Immature natural killer cell (primary cell): Measurements from ENCODE around the gene ASCC2. TPM values are rescaled to one million over a fixed set of nuclear protein-coding genes. Genes with fewer than 3 reads are reported as not detected.
"Not testable (repeated sequence)": the region's sequence is repeated elsewhere in the genome, so short reads cannot be mapped to it uniquely, and the experiment has no call there.

Experiments
- DNase-seq, 3 donors: peaks; one replicate each; pipeline ENCODE4 v3.0.0; 2022; ENCODE audit warnings: mixed read lengths in 1 of 3
- H3K27ac Mint-ChIP-seq, 6 donors: one replicate each; pipeline ENCODE4 v1.8.0; 2020; ENCODE audit warnings: mixed read lengths in 6 of 6, mild to moderate bottlenecking in 5 of 6, inconsistent platforms in 4 of 6, moderate library complexity in 3 of 6
- H3K27me3 Mint-ChIP-seq, 3 donors: one replicate each; pipeline ENCODE4 v1.8.0; 2020 to 2021; ENCODE audit warnings: low read depth in 3 of 3, mild to moderate bottlenecking in 3 of 3, mixed read lengths in 3 of 3, moderate library complexity in 3 of 3, inconsistent platforms in 1 of 3
- H3K36me3 Mint-ChIP-seq, 3 donors: one replicate each; pipeline ENCODE4 v1.8.0; 2020; ENCODE audit warnings: mixed read lengths in 3 of 3, inconsistent platforms in 2 of 3, mild to moderate bottlenecking in 2 of 3
- H3K4me1 Mint-ChIP-seq, 2 donors: one replicate each; pipeline ENCODE4 v1.8.0; 2020; ENCODE audit warnings: inconsistent platforms in 2 of 2, mild to moderate bottlenecking in 2 of 2, mixed read lengths in 2 of 2, moderate library complexity in 1 of 2
- H3K4me3 Mint-ChIP-seq, 5 donors: one replicate each; pipeline ENCODE4 v1.8.0; 2020; ENCODE audit warnings: mild to moderate bottlenecking in 5 of 5, mixed read lengths in 5 of 5, inconsistent platforms in 3 of 5, moderate library complexity in 3 of 5
- H3K9me3 Mint-ChIP-seq, 6 donors: one replicate each; pipeline ENCODE4 v1.8.0; 2020; ENCODE audit warnings: mild to moderate bottlenecking in 6 of 6, mixed read lengths in 6 of 6, inconsistent platforms in 4 of 6, moderate library complexity in 3 of 6
- polyA plus RNA-seq, 3 donors: library from polyadenylated mRNA; unstranded; fragments of 300-500 nt; fragmentation: Illumina TruSeq; gene quantifications; one replicate each; pipeline ENCODE4 v1.2.3, GENCODE V29; 2021

ASCC2 gene
- polyA plus RNA-seq, 3 donors from 2014 or later: 31.2 to 70.8 (median 40.8) TPM

GRCh38 chr22:29765905-29766631, 72.0 kb downstream of the ASCC2 start:
- H3K9me3 Mint-ChIP-seq: no peaks in the 10 kb centered on the region
- H3K4me1 Mint-ChIP-seq: peaks cover 36 to 49% of the 10 kb centered on the region in 2 donors
- H3K27ac Mint-ChIP-seq: peak overlapping the region; percentile 94 to 99 (median 98)
- peaks cover 0 to 3% (median 0%) of the 10 kb centered on the region in 3 donors for H3K27me3 Mint-ChIP-seq
- H3K4me3 Mint-ChIP-seq: peak overlapping the region; percentile 98 to 100 (median 99)
- no peaks in the 10 kb centered on the region for H3K36me3 Mint-ChIP-seq
- DNase-seq: peak in 2 of 3 donors; percentile 3 to 4

GRCh38 chr22:29762263-29762662, 75.8 kb downstream of the ASCC2 start:
- Mint-ChIP-seq H3K4me3 (no peak overlapping the region), H3K27ac (no peak overlapping the region), H3K27me3 (peaks cover 0 to 3% (median 0%) of the 10 kb centered on the region in 3 donors), H3K4me1 (peaks cover 20 to 22% of the 10 kb centered on the region in 2 donors), H3K36me3 (no peaks in the 10 kb centered on the region), H3K9me3 (no peaks in the 10 kb centered on the region)
- DNase-seq: no peak

GRCh38 chr22:29758959-29759358, 79.1 kb downstream of the ASCC2 start:
- no peak for DNase-seq
- Mint-ChIP-seq H3K4me3 (no peak overlapping the region), H3K36me3 (no peaks in the 10 kb centered on the region), H3K27me3 (no peaks in the 10 kb centered on the region), H3K4me1 (peaks cover 0 to 4% of the 10 kb centered on the region in 2 donors), H3K9me3 (no peaks in the 10 kb centered on the region), H3K27ac (peak overlapping the region in 1 of 6 donors; percentile 36)

- no peaks in the 10 kb centered on the region for H3K36me3 Mint-ChIP-seq
- DNase-seq: no peak
- H3K9me3 Mint-ChIP-seq: no peaks in the 10 kb centered on the region
- H3K4me3 Mint-ChIP-seq: no peak overlapping the region
- peaks cover 0 to 4% of the 10 kb centered on the region in 2 donors for H3K4me1 Mint-ChIP-seq
- no peaks in the 10 kb centered on the region for H3K27me3 Mint-ChIP-seq
- H3K27ac Mint-ChIP-seq: no peak overlapping the region
These were observed 79.9 kb downstream of the ASCC2 start for GRCh38 chr22:29758068-29758622.

- no peak for DNase-seq
- no peaks in the 10 kb centered on the region for H3K36me3 Mint-ChIP-seq
- H3K4me1 Mint-ChIP-seq: peaks cover 1 to 4% of the 10 kb centered on the region in 2 donors
These were observed 81.0 kb downstream of the ASCC2 start for GRCh38 chr22:29757096-29757495.

GRCh38 chr22:29756341-29756740, 81.7 kb downstream of the ASCC2 start:
- Mint-ChIP-seq H3K27ac (no peak overlapping the region), H3K9me3 (no peaks in the 10 kb centered on the region), H3K36me3 (no peaks in the 10 kb centered on the region), H3K27me3 (no peaks in the 10 kb centered on the region), H3K4me1 (peaks cover 4 to 9% of the 10 kb centered on the region in 2 donors), H3K4me3 (no peak overlapping the region)
- DNase-seq: no peak

More at GRCh38 chr22:29757096-29757495, 81.0 kb downstream of the ASCC2 start:
- Mint-ChIP-seq H3K27me3 (no peaks in the 10 kb centered on the region), H3K4me3 (no peak overlapping the region), H3K27ac (no peak overlapping the region), H3K9me3 (no peaks in the 10 kb centered on the region)

- Mint-ChIP-seq H3K27me3 (no peaks in the 10 kb centered on the region), H3K4me1 (peaks cover 8 to 13% of the 10 kb centered on the region in 2 donors), H3K27ac (no peak overlapping the region), H3K36me3 (no peaks in the 10 kb centered on the region), H3K9me3 (no peaks in the 10 kb centered on the region), H3K4me3 (no peak overlapping the region)
- no peak for DNase-seq
These were observed 82.2 kb downstream of the ASCC2 start for GRCh38 chr22:29755889-29756288.

- H3K4me3 Mint-ChIP-seq, H3K9me3 Mint-ChIP-seq, H3K27me3 Mint-ChIP-seq, H3K36me3 Mint-ChIP-seq, DNase-seq: not testable (repeated sequence)
- H3K4me1 Mint-ChIP-seq: peaks cover 17 to 24% of the 10 kb centered on the region in 2 donors
- H3K27ac Mint-ChIP-seq: peak overlapping the region in 1 of 6 donors; percentile 55
These were observed 83.2 kb downstream of the ASCC2 start for GRCh38 chr22:29754658-29755395.

- Mint-ChIP-seq H3K36me3 (peaks cover 0 to 7% (median 0%) of the 10 kb centered on the region in 3 donors), H3K27ac (peak overlapping the region in 1 of 6 donors; percentile 53), H3K4me1 (peaks cover 17 to 29% of the 10 kb centered on the region in 2 donors), H3K27me3 (peaks cover 0 to 2% (median 0%) of the 10 kb centered on the region in 3 donors), H3K4me3 (no peak overlapping the region), H3K9me3 (no peaks in the 10 kb centered on the region)
- DNase-seq: no peak
These were observed 84.0 kb downstream of the ASCC2 start for GRCh38 chr22:29753808-29754657.

GRCh38 chr22:29751669-29752068, 86.4 kb downstream of the ASCC2 start:
- H3K4me3 Mint-ChIP-seq: no peak overlapping the region
- peak overlapping the region in 5 of 6 donors; percentile 12 to 74 (median 51) for H3K27ac Mint-ChIP-seq
- DNase-seq: no peak
- peaks cover 0 to 2% (median 0%) of the 10 kb centered on the region in 3 donors for H3K27me3 Mint-ChIP-seq
- H3K9me3 Mint-ChIP-seq: no peaks in the 10 kb centered on the region
- H3K4me1 Mint-ChIP-seq: peaks cover 17 to 29% of the 10 kb centered on the region in 2 donors
- peaks cover 7 to 17% (median 10%) of the 10 kb centered on the region in 3 donors for H3K36me3 Mint-ChIP-seq

- Mint-ChIP-seq H3K27me3 (peaks cover 0 to 2% (median 0%) of the 10 kb centered on the region in 3 donors), H3K9me3 (no peaks in the 10 kb centered on the region), H3K4me1 (peaks cover 17 to 29% of the 10 kb centered on the region in 2 donors), H3K4me3 (peak overlapping the region in 1 of 5 donors; percentile 29), H3K36me3 (peaks cover 7 to 17% (median 10%) of the 10 kb centered on the region in 3 donors), H3K27ac (peak overlapping the region; percentile 50 to 87 (median 73))
- DNase-seq: peak in 2 of 3 donors; percentile 8 to 29
These were observed 87.2 kb downstream of the ASCC2 start for GRCh38 chr22:29750559-29751538.

- Mint-ChIP-seq H3K9me3 (no peaks in the 10 kb centered on the region), H3K27ac (peak overlapping the region in 2 of 6 donors; percentile 32 to 78)
These were observed 88.0 kb downstream of the ASCC2 start for GRCh38 chr22:29750029-29750428.

More at GRCh38 chr22:29750029-29750428, 88.0 kb downstream of the ASCC2 start:
- Mint-ChIP-seq H3K27me3 (peaks cover 0 to 2% (median 0%) of the 10 kb centered on the region in 3 donors), H3K36me3 (peaks cover 7 to 21% (median 14%) of the 10 kb centered on the region in 3 donors), H3K4me1 (peaks cover 13 to 29% of the 10 kb centered on the region in 2 donors), H3K4me3 (no peak overlapping the region)
- DNase-seq: no peak
